Measurements from ENCODE around the gene SLC26A6. TPM values are rescaled to one million over a fixed set of nuclear protein-coding genes. Genes with fewer than 3 reads are reported as not detected.

The SLC26A6 gene
- total and polyA plus RNA-seq, 2 of the 13 experiments (the other 11 are each of a cell fraction or from before 2014, with no cell fraction given) = 40.7 to 184 TPM

GRCh38 chr3:48663489-48664312 lies 28.4 kb upstream of the SLC26A6 start (continued):
- no peak for TF ChIP-seq ZBTB40 (IDR thresholded peaks at IDR 0.05)
- peak; percentile 52; the same call in 1 of the 2 replicates for TF ChIP-seq ZBTB40 (CRISPR knock-in tag; IDR thresholded peaks at IDR 0.05)
- TF ChIP-seq ZNF354B (CRISPR knock-in tag; IDR thresholded peaks at IDR 0.05) = 0 out of 2 replicates have a peak, but pooled peaks have one; percentile 41
- TF ChIP-seq ZNF407 (CRISPR knock-in tag; IDR thresholded peaks at IDR 0.05; ENCODE audit: not compliant biosample characterization) = peak; percentile 43
- 0 out of 2 replicates have a peak, but pooled peaks have one; percentile 7 for TF ChIP-seq ZBTB26 (CRISPR knock-in tag; IDR thresholded peaks at IDR 0.05; ENCODE audit: borderline replicate concordance)
- peak; percentile 93 for TF ChIP-seq NRL (CRISPR knock-in tag; IDR thresholded peaks at IDR 0.05; ENCODE audit: borderline replicate concordance)
- peak; percentile 84; the same call in 1 of the 2 replicates for TF ChIP-seq ZSCAN20 (CRISPR knock-in tag; IDR thresholded peaks at IDR 0.05; ENCODE audit: borderline replicate concordance)
- peak; percentile 54; the same call in 1 of the 2 replicates for TF ChIP-seq CREBL2 (CRISPR knock-in tag; IDR thresholded peaks at IDR 0.05; ENCODE audit: borderline replicate concordance)

Measured in HepG2 (cell line).